ENCODE measurements around the gene SALL4. TPM values are rescaled to one million over a fixed set of nuclear protein-coding genes. Genes with fewer than 3 reads are reported as not detected.

SALL4 gene
- total and polyA plus RNA-seq, 2 experiments from 2014 or later = 13.6 to 49.5 TPM

DNA sequence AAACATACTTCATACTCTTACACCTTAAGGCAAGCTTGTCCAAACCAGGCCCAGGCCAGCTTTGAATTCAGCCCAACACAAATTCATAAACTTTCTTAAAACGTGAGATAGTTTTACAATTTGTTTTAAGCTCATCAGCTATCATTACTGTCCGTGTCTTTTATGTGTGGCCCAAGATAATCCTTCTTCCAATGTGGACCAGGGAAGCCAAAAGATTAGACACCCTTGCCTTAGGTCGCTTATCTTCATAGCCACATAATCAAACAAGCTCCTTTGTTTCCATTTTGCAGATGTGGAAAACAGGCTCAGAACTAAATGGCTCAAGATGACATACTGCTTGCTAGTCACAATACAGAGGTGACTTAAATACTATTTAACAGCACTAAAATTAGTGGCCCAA, 6.0 kb downstream of the SALL4 start:
- Histone ChIP-seq H3K27ac (no peak overlapping the region), H3K9me3 (ENCODE audit: low read depth) (no peaks in the 10 kb centered on the region), H3K4me3 (no peak overlapping the region), H3K27me3 (no peaks in the 10 kb centered on the region), H3K4me1 (ENCODE audit: low read depth) (peaks cover 44% of the 10 kb centered on the region), H3K36me3 (no peaks in the 10 kb centered on the region)
- TF ChIP-seq, protein P1, sequence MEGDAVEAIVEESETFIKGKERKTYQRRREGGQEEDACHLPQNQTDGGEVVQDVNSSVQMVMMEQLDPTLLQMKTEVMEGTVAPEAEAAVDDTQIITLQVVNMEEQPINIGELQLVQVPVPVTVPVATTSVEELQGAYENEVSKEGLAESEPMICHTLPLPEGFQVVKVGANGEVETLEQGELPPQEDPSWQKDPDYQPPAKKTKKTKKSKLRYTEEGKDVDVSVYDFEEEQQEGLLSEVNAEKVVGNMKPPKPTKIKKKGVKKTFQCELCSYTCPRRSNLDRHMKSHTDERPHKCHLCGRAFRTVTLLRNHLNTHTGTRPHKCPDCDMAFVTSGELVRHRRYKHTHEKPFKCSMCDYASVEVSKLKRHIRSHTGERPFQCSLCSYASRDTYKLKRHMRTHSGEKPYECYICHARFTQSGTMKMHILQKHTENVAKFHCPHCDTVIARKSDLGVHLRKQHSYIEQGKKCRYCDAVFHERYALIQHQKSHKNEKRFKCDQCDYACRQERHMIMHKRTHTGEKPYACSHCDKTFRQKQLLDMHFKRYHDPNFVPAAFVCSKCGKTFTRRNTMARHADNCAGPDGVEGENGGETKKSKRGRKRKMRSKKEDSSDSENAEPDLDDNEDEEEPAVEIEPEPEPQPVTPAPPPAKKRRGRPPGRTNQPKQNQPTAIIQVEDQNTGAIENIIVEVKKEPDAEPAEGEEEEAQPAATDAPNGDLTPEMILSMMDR (IDR thresholded peaks at IDR 0.05; ENCODE audit: low read depth, low read length) = no peak
- DNase-seq (ENCODE audit: low read depth in 1 of 2, low spot score in 1 of 2) = no peak

DNA sequence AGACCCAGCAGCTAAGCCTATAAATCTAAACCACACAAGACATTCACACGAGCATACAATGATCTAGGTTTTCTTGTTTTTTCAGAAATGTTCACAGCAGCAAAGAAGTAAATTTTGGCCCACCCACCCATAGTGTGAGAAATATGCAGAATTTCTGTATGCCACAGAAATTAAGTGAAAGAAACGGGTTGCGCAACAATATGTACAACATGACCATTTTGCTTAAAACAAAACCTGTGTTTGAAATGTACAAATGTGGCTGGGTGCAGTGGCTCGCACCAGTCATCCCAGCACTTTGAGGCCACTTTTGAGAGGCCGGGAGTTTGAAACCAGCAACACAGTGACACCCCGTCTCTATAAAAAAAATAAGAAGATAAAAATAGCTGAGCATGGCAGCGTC, 9.4 kb downstream of the SALL4 start:
- peak overlapping the region; percentile 75 for H3K27ac ChIP-seq
- DNase-seq (ENCODE audit: low read depth in 1 of 2, low spot score in 1 of 2) = no peak
- H3K4me1 ChIP-seq (ENCODE audit: low read depth) = peaks cover 27% of the 10 kb centered on the region
- TF ChIP-seq, protein P1 (IDR thresholded peaks at IDR 0.05; ENCODE audit: low read depth, low read length) = no peak
- H3K9me3 ChIP-seq (ENCODE audit: low read depth) = no peaks in the 10 kb centered on the region
- H3K36me3 ChIP-seq = peaks cover 28% of the 10 kb centered on the region
- no peaks in the 10 kb centered on the region for H3K27me3 ChIP-seq
- H3K4me3 ChIP-seq = no peak overlapping the region

DNA sequence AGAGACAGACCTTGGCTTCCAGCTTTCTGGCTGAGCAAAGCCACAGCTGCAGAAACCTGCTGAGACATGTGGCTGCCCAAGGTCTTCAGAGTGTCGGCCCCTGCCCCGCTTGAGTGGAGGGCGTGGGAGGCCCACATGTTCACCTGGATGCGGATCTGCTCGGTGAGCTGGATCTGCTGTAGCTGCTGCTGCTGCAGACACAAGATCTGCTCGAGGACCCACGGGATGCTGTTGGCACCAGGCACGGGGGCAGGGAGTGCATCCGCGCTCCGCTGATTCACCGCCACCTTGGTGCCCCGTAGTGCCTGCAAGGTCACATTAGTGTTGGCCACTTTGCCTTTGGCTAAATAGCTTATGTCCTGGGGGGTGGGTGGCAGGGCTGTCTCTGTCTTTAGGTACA, 10.7 kb downstream of the SALL4 start:
- H3K36me3 ChIP-seq = peaks cover 33% of the 10 kb centered on the region

DNA sequence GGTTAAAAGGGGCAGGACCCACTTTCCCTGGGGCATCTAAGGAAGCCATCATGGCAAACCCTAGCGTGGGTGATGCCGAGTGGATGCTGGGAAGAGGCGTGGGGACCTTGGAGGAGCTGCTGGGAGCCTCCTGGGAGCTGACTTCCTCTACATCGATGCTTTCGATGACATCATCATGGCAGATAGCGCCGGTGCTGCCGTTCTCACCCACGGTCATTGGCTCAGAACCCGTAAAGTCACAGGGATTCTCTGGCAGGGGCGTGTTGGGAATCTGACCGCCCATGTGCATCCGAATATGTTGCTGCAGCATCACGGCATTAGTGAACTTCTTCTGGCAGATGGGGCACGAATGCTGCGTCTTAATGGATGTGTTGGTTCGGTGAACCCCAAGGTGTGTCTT, 12.1 kb downstream of the SALL4 start:
- no peak for DNase-seq (ENCODE audit: low read depth in 1 of 2, low spot score in 1 of 2)

More for the DNA sequence above, 10.7 kb downstream of the SALL4 start:
- TF ChIP-seq, protein P1 (IDR thresholded peaks at IDR 0.05; ENCODE audit: low read depth, low read length) = no peak
- no peak for DNase-seq (ENCODE audit: low read depth in 1 of 2, low spot score in 1 of 2)
- H3K4me3 ChIP-seq = no peak overlapping the region
- H3K4me1 ChIP-seq (ENCODE audit: low read depth) = peaks cover 14% of the 10 kb centered on the region
- H3K9me3 ChIP-seq (ENCODE audit: low read depth) = no peaks in the 10 kb centered on the region
- no peak overlapping the region for H3K27ac ChIP-seq
- no peaks in the 10 kb centered on the region for H3K27me3 ChIP-seq

DNA sequence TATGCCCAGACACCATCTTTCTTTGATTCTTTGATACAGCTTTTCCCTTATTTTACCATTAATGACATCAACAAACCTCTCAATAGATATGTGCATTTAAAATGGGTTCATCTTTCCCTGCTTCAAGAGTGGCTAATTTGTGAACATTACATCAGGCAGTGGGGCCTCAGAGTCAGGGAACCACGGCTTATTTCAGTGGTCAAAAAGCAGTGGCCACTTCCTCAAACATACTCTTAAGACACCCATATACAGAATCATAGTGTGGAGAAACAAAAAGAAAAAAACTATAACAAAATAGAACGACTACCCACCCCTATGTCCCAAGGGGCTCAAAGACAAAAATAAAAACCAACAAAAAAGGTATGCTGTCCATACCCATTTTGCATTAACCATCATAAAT, 12.9 kb downstream of the SALL4 start:
- peaks cover 48% of the 10 kb centered on the region for H3K36me3 ChIP-seq
- no peak overlapping the region for H3K4me3 ChIP-seq
- H3K4me1 ChIP-seq (ENCODE audit: low read depth) = peaks cover 12% of the 10 kb centered on the region
- H3K27me3 ChIP-seq = no peaks in the 10 kb centered on the region
- no peaks in the 10 kb centered on the region for H3K9me3 ChIP-seq (ENCODE audit: low read depth)
- H3K27ac ChIP-seq = no peak overlapping the region
- DNase-seq (ENCODE audit: low read depth in 1 of 2, low spot score in 1 of 2) = no peak
- TF ChIP-seq, protein P1 (IDR thresholded peaks at IDR 0.05; ENCODE audit: low read depth, low read length) = no peak

More for the DNA sequence above, 12.1 kb downstream of the SALL4 start:
- Histone ChIP-seq H3K4me3 (no peak overlapping the region), H3K4me1 (ENCODE audit: low read depth) (peaks cover 12% of the 10 kb centered on the region), H3K27ac (no peak overlapping the region), H3K27me3 (no peaks in the 10 kb centered on the region), H3K36me3 (peaks cover 41% of the 10 kb centered on the region), H3K9me3 (ENCODE audit: low read depth) (no peaks in the 10 kb centered on the region)
- TF ChIP-seq, protein P1 (IDR thresholded peaks at IDR 0.05; ENCODE audit: low read depth, low read length) = no peak

DNA sequence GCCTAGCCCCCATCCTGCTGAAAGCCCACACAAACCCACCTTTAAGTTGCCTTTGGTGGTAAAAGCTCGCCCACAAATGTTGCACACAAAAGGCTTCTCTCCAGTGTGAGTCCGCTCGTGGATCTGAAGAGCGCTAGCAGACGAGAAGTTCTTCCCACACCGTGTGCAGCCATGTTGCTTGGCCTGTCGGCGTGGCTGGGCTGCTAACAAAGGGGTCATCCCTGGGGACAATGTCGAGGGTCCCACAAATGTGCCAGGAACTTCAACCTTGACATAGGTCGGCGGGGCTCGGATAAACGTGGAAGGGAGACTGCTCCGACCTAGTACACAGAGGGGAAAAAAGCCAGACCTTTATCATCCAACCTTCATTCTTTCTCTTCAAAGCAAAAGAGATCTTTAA, 13.5 kb downstream of the SALL4 start:
- peaks cover 10% of the 10 kb centered on the region for H3K4me1 ChIP-seq (ENCODE audit: low read depth)
- no peaks in the 10 kb centered on the region for H3K9me3 ChIP-seq (ENCODE audit: low read depth)
- peaks cover 55% of the 10 kb centered on the region for H3K36me3 ChIP-seq
- H3K4me3 ChIP-seq = no peak overlapping the region
- no peaks in the 10 kb centered on the region for H3K27me3 ChIP-seq
- DNase-seq (ENCODE audit: low read depth in 1 of 2, low spot score in 1 of 2) = no peak
- TF ChIP-seq, protein P1 (IDR thresholded peaks at IDR 0.05; ENCODE audit: low read depth, low read length) = no peak
- H3K27ac ChIP-seq = no peak overlapping the region

Data from cardiac muscle cell (in vitro differentiated cells and primary cell).